CD4-positive, alpha-beta T cell treated with Interleukin-1 beta for 1 hour (primary cell): ENCODE results near the gene ERVW-1.
"Not testable (repeated sequence)": the region's sequence is repeated elsewhere in the genome, so short reads cannot be mapped to it uniquely, and the experiment has no call there.

ENCODE experiments used
- DNase-seq, 2 donors: peaks; one replicate each; pipeline ENCODE4 v3.0.0-alpha.2; 2020 to 2022

ERVW-1 gene, protein sequence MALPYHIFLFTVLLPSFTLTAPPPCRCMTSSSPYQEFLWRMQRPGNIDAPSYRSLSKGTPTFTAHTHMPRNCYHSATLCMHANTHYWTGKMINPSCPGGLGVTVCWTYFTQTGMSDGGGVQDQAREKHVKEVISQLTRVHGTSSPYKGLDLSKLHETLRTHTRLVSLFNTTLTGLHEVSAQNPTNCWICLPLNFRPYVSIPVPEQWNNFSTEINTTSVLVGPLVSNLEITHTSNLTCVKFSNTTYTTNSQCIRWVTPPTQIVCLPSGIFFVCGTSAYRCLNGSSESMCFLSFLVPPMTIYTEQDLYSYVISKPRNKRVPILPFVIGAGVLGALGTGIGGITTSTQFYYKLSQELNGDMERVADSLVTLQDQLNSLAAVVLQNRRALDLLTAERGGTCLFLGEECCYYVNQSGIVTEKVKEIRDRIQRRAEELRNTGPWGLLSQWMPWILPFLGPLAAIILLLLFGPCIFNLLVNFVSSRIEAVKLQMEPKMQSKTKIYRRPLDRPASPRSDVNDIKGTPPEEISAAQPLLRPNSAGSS

DNA sequence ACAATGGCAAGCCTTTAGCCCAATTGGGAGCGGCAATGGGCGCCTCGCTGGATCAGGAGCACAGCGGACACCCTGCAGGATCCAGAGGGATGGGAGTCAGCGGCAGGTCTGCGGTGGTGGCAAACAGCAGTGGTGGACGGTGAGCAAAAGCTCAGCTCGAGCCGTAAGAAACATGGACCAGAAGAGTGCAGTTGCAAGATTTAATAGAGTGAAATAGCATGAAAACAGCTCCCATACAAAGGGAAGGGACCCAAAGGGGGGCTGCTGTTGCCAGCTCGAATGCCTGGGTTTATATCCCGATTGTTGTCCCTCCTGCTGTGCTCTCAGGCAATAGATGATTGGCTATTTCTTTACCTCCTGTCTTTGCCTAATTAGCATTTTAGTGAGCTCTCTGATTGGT is at the start of gene ERVW-1:
Gene ERVW-1, minus strand, starts transcription at position 266 of the 400 bp plus-strand sequence. CDS start 7,565 bp downstream, outside the sequence.
- DNase-seq, result not testable (repeated sequence)

DNA sequence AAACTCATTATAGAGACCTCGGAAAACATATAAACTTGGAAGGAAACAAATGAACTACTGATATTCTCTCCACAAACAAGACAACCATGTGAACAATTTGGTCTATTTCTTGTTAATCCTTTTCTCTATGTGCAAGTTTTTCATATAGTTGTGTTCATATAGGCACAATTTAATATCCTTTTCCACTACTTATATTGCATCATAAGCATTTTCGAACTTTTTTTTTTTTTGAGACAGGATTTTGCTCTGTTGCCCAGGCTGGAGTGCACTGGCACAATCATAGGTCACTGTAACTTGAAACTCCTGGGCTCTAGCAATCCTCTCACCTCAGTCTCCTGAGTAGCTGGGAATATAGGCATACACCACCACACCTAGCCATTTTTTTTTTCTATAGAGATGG is 45.4 kb upstream of the ERVW-1 start:
- no peak for DNase-seq

- DNase-seq, result no peak
Observed at GRCh38 chr7:92520024-92520423, 42.3 kb upstream of the ERVW-1 start.

- no peak for DNase-seq
Observed at GRCh38 chr7:92517631-92518030, 39.9 kb upstream of the ERVW-1 start.

GRCh38 chr7:92513167-92513902 is 35.6 kb upstream of the ERVW-1 start:
- no peak for DNase-seq

DNA sequence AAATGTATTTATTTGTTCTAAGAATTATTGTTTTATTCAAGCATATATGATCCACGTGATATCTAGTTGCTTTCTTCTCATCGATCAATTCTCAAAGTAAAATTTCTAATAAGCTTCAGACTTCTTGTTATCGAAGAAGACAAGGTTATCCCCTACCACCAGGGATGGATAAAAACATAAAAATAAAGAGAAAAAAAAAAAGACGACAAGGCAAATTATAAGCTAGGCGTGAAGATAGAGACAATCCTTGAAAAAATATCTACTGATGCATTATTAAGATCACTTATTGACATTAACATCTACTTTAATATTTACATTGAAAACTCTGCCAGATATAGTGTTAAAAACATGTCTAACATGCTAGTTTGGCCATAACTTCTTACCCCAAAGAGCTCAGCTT is 31.2 kb upstream of the ERVW-1 start:
- no peak for DNase-seq

GRCh38 chr7:92506363-92506762 is 28.6 kb upstream of the ERVW-1 start:
- no peak for DNase-seq

- DNase-seq, result no peak
Observed at GRCh38 chr7:92504563-92504962, 26.8 kb upstream of the ERVW-1 start.

GRCh38 chr7:92503767-92504166 is 26.0 kb upstream of the ERVW-1 start:
- no peak for DNase-seq

GRCh38 chr7:92498557-92498956 is 20.8 kb upstream of the ERVW-1 start:
- no peak for DNase-seq

- no peak for DNase-seq
Observed at GRCh38 chr7:92496876-92497275, 19.1 kb upstream of the ERVW-1 start.

GRCh38 chr7:92489634-92490033 is 11.9 kb upstream of the ERVW-1 start:
- DNase-seq, result no peak

DNA sequence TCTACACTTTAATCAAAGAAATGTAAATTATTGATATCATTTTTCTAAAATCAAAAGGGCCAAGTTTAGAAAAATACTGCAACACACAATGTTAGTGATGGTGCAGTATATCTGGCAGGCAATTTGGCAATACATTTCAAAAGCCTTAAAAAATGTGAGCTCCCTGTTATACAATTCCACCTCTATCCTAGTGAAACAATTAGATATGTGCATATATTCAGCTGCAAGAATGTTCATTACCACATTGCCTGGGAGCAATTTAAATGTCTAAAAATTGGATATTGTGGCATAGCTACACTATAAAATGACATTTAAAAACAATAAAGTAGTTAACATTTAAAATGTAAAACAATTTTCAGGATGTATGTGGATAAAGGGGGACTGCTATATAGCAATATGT is 10.1 kb upstream of the ERVW-1 start:
- DNase-seq, result no peak

DNA sequence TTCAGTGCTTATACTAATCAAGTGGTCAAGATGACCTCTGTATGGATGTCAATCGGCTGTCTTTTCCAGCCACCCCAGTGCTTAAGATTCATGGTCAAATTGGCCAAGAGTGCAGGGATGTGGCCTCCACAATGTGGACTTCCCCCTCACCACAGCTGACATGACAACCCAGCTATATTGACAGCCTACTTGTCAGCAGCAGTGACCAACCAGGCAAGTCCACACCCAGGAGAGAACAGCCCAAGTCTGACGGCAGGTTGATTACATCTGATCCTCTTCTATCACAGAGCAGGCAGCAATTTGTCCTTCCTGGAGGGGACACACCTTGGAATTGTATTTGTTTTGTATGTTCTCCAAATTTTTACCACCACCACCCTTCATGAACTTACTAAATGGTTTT is 8.2 kb upstream of the ERVW-1 start:
- no peak for DNase-seq

DNA sequence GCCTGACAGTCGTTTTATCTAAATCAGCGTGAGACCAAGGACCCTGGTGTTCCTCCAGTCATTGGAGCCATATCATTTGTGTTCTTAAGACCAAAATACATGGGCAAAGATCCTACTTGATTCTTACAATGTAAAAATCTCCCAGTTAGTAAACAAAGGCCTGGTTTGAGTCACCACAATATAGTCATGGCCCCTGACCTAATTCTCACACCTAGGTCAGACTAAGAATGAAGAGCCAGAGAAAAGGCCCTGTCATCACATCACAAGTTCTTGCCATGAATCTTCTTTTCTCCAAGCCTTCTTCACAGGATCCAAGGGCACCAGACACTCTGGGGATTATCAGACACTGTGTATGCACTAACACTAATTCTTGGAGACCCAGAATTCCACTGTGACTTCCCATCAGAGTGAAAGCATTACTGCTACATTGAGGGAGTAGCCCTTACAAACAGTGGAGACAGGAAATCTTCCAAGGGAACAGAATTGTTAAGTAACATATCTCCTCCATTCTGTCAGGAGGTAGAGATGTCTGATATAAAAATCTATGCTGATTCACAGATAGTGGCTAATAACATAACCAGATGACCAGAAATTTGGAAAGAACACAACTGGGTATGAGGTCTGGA is 7.6 kb upstream of the ERVW-1 start:
- DNase-seq, result no peak

- not testable (repeated sequence) for DNase-seq
Observed at GRCh38 chr7:92484226-92484625, 6.5 kb upstream of the ERVW-1 start.

- not testable (repeated sequence) for DNase-seq
Observed at GRCh38 chr7:92483624-92484023, 5.9 kb upstream of the ERVW-1 start.

GRCh38 chr7:92479146-92479545 is 1.4 kb upstream of the ERVW-1 start:
- not testable (repeated sequence) for DNase-seq

DNA sequence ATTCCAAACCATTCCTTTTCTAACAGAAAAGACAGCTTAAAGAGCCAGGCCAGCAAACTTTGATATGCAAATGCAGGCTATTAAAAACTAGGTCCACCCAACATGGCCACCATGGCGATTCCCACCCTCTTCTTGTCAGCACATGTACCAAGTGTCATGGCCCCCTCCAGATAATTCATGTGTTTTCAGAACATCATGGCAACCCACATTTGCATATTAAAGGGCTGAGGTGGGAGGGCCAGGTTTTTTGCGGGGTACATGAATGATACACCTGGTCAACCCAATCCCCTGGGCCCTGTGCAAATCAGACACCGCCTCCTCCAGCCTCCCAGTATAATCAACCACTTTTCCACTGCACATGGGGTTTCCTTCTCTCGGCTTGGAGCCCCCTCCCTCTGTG is 965 bp upstream of the ERVW-1 start:
- DNase-seq, result no peak

GRCh38 chr7:92478095-92478494 is 349 bp upstream of the ERVW-1 start:
- no peak for DNase-seq

DNA sequence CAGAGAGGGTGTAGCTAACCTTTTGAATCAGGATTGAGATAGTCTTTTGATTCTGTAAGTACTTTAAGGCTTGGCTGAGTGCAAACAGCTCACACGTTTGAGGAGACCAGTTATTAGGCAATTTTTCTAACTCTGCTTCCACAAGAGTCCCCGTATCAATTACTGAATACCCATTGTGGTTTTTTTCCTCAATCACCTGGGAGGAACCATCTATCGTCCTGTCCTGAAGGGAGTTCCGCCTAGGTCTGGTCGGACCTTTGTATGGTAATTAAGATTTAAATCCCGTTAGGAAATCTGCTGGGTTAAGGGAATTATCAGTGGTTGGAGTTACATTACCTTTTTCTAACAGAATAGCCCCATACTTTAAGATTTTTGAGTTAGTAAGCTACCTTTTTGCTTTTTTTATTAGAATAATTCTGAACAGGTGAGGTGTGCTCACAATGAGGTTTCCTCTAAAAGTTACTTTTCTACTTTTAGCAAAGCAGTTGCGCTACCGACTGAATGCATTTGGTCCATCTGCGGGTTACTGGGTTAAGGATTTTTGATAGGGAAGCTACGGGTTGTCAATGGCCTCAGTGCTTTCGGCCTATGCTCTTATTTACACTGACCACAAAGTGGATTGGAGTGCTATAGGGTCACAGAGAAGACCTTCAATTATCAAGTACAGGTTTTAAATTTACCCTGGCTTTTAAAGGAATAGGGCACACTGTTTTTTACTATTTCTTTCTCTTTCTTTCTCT is 1.7 kb downstream of the ERVW-1 start:
- DNase-seq, result not testable (repeated sequence)

- not testable (repeated sequence) for DNase-seq
Observed at GRCh38 chr7:92475261-92475770, 2.4 kb downstream of the ERVW-1 start.
